Measurements from ENCODE around the gene TSR2. TPM values are rescaled to one million over a fixed set of nuclear protein-coding genes. Genes with fewer than 3 reads are reported as not detected.

TSR2 gene
- total RNA-seq, 1 donor from 2014 or later, result 30.6 TPM

DNA sequence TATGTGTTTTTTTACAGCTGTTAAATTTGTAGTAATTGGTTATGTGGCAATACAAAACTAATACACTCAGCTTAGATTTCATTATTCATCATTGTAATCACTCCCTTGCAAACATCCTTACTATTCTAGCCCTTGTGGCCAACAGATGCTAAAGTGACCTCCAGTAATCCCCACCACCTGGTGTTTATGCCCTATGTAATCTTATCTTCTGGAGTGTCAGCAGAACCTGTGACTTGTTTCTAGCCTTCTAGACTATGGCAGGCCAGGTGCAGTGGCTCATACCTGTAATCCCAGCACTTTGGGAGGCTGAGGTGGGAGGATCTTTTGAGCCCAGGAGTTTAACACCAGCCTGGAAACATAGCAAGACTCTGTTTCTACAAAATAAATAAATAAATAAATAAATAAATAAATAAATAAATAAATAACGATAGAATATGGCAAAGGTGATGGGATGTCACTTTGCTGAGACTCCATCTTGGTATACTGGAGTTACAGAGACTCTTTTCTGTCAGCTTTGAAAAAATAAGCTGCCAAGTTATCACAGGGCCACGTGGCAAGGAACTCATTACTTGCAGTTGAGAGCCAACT is 12.3 kb upstream of the TSR2 start:
- H3K9me3 Mint-ChIP-seq (ENCODE audit: low read depth), result peaks cover 12% of the 10 kb centered on the region
- H3K27ac Mint-ChIP-seq, result no peak overlapping the region
- H3K36me3 Mint-ChIP-seq (ENCODE audit: insufficient read depth), result no peaks in the 10 kb centered on the region
- TF ChIP-seq, protein P1, sequence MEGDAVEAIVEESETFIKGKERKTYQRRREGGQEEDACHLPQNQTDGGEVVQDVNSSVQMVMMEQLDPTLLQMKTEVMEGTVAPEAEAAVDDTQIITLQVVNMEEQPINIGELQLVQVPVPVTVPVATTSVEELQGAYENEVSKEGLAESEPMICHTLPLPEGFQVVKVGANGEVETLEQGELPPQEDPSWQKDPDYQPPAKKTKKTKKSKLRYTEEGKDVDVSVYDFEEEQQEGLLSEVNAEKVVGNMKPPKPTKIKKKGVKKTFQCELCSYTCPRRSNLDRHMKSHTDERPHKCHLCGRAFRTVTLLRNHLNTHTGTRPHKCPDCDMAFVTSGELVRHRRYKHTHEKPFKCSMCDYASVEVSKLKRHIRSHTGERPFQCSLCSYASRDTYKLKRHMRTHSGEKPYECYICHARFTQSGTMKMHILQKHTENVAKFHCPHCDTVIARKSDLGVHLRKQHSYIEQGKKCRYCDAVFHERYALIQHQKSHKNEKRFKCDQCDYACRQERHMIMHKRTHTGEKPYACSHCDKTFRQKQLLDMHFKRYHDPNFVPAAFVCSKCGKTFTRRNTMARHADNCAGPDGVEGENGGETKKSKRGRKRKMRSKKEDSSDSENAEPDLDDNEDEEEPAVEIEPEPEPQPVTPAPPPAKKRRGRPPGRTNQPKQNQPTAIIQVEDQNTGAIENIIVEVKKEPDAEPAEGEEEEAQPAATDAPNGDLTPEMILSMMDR (IDR thresholded peaks at IDR 0.05; ENCODE audit: unreplicated experiment), result no peak
- H3K27me3 Mint-ChIP-seq, result no peaks in the 10 kb centered on the region
- no peak overlapping the region for H3K4me3 Mint-ChIP-seq (ENCODE audit: low read depth)
- H3K4me1 Mint-ChIP-seq (ENCODE audit: low read depth), result no peaks in the 10 kb centered on the region
- no peak for DNase-seq (ENCODE audit: low spot score, unreplicated experiment)

DNA sequence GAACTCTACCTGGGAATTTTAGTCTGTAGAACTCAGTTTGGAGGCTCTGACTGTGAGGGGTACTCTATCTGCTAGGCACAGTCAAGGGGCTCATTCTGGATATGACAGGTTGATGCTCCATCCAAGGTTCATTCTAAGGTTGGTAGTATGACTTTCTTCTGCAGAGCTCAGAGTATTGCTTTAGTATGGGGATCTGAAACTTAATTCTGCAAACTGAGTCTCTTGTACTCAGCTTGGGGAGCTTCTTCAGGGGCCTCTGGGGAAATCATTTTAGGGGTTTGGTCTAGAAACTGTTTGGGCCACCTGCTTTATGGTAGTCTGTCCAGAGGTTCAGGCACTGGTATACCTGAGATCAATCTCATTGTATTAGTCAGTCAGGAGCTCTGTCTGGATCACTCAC is 9.7 kb upstream of the TSR2 start:
- Mint-ChIP-seq H3K9me3 (ENCODE audit: low read depth) (peaks cover 8% of the 10 kb centered on the region), H3K36me3 (ENCODE audit: insufficient read depth) (no peaks in the 10 kb centered on the region), H3K27ac (no peak overlapping the region), H3K4me3 (ENCODE audit: low read depth) (no peak overlapping the region), H3K4me1 (ENCODE audit: low read depth) (no peaks in the 10 kb centered on the region), H3K27me3 (no peaks in the 10 kb centered on the region)
- TF ChIP-seq, protein P1 (IDR thresholded peaks at IDR 0.05; ENCODE audit: unreplicated experiment), result no peak
- no peak for DNase-seq (ENCODE audit: low spot score, unreplicated experiment)

DNA sequence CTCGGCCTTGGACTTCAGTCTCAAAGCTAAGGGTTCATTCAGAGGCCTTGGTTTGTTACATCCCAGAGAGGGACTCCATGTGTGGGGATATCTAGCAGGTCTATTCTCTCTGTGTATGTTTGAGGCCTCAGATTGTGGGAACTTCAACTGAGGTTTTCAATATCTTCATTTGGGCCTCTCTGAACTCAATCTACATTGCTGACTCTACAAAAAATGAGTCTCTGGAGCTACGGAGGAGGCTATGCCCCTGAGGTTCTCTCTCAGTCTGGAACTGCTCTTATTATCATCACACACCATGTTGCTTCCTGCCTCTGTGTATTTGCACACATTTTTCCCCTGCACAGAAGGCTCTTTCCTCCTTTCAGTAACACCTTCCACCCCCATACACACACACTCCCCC is 5.1 kb upstream of the TSR2 start:
- Mint-ChIP-seq H3K27ac (no peak overlapping the region), H3K4me1 (ENCODE audit: low read depth) (no peaks in the 10 kb centered on the region), H3K36me3 (ENCODE audit: insufficient read depth) (no peaks in the 10 kb centered on the region), H3K9me3 (ENCODE audit: low read depth) (no peaks in the 10 kb centered on the region), H3K27me3 (no peaks in the 10 kb centered on the region), H3K4me3 (ENCODE audit: low read depth) (no peak overlapping the region)
- no peak for DNase-seq (ENCODE audit: low spot score, unreplicated experiment)
- TF ChIP-seq, protein P1 (IDR thresholded peaks at IDR 0.05; ENCODE audit: unreplicated experiment), result no peak

DNA sequence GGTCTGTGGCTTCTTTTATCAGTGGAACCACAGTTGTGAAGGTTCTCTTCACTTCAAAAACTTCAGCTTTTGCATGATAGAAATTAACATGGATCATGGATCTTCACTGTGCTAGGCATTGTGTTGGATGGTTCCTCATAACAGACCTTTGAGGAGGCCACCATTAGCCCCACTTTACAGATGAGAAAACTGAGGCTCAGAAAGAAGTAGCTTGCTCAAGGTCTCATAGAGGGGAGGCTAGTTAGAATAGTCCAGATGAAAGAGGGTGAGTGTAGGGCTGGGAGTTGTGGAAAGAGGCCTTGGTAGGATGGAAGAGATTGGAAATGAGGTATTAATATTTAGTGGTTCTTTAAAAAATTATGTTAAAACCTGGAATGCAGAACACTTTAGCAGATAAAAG is 2.6 kb downstream of the TSR2 start:
- H3K4me1 Mint-ChIP-seq (ENCODE audit: low read depth), result peaks cover 10% of the 10 kb centered on the region
- TF ChIP-seq, protein P1 (IDR thresholded peaks at IDR 0.05; ENCODE audit: unreplicated experiment), result no peak
- H3K27me3 Mint-ChIP-seq, result no peaks in the 10 kb centered on the region
- H3K36me3 Mint-ChIP-seq (ENCODE audit: insufficient read depth), result peaks cover 12% of the 10 kb centered on the region
- DNase-seq (ENCODE audit: low spot score, unreplicated experiment), result no peak
- H3K4me3 Mint-ChIP-seq (ENCODE audit: low read depth), result no peak overlapping the region
- peaks cover 16% of the 10 kb centered on the region for H3K9me3 Mint-ChIP-seq (ENCODE audit: low read depth)
- no peak overlapping the region for H3K27ac Mint-ChIP-seq

DNA sequence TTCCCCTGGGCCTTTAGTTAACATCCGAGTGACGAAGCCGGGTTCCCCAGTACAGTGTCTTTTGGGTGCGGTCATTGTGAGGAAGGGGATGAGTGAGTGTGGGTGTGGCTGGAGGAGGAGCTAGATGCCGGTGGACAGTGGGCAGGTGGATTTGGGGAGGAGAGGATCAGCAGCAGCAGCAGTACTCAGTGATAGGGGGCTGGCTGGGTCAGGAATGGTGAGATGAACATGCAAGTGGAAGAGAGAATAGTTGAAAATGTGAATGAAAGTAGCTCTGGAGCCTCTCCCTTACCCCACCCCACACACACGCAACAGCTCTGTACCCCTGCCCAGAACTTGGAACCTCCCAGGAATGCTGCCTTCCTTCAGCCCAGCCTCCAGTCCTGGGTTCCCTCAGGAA is 4.5 kb downstream of the TSR2 start:
- Mint-ChIP-seq H3K4me1 (ENCODE audit: low read depth) (peaks cover 10% of the 10 kb centered on the region), H3K27ac (no peak overlapping the region), H3K36me3 (ENCODE audit: insufficient read depth) (peaks cover 14% of the 10 kb centered on the region), H3K9me3 (ENCODE audit: low read depth) (peaks cover 16% of the 10 kb centered on the region), H3K27me3 (no peaks in the 10 kb centered on the region), H3K4me3 (ENCODE audit: low read depth) (no peak overlapping the region)
- no peak for DNase-seq (ENCODE audit: low spot score, unreplicated experiment)
- TF ChIP-seq, protein P1 (IDR thresholded peaks at IDR 0.05; ENCODE audit: unreplicated experiment), result no peak
